ENCODE measurements around the gene CRB2. TPM values are rescaled to one million over a fixed set of nuclear protein-coding genes. Genes with fewer than 3 reads are reported as not detected.

The CRB2 gene
- total RNA-seq, 2 experiments from 2014 or later = not detected

- CTCF ChIA-PET = no interaction called here
- ATAC-seq (ENCODE audit: poor library complexity) (no peak), DNase-seq (no peak)
- Histone ChIP-seq H3K36me3 (ENCODE audit: insufficient read depth, low read length) (no peaks in the 10 kb centered on the region), H3K4me3 (ENCODE audit: low read length) (no peak overlapping the region), H3K9me3 (ENCODE audit: control insufficient read depth in 1 of 2, insufficient read depth in 1 of 2, low read length in 2 of 2) (no peaks in the 10 kb centered on the region), H3K27ac (ENCODE audit: low read depth in 1 of 2, low read length in 2 of 2) (no peak overlapping the region), H3K4me1 (ENCODE audit: insufficient read depth, low read length) (peaks cover 25% of the 10 kb centered on the region), H3K27me3 (ENCODE audit: control insufficient read depth in 1 of 2, insufficient read depth in 2 of 2, low read length in 2 of 2) (no peaks in the 10 kb centered on the region)
- no peak for TF ChIP-seq CTCF (IDR thresholded peaks at IDR 0.05)
- intact Hi-C loops (cut with DNase I, micrococcal nuclease) = no loop called here
- Mint-ChIP-seq H3K4me3 (no peak overlapping the region), H3K27ac (no peak overlapping the region), H3K36me3 (ENCODE audit: low read depth) (no peaks in the 10 kb centered on the region), H3K27me3 (no peaks in the 10 kb centered on the region), H3K9me3 (no peaks in the 10 kb centered on the region), H3K4me1 (ENCODE audit: low read depth) (peaks cover 32% of the 10 kb centered on the region)
- POLR2A ChIA-PET = no interaction called here
Observed at GRCh38 chr9:123343443-123344191, 12.4 kb upstream of the CRB2 start.

- ATAC-seq (ENCODE audit: poor library complexity) (no peak), DNase-seq (no peak)
- Histone ChIP-seq H3K27ac (ENCODE audit: low read depth in 1 of 2, low read length in 2 of 2) (no peak overlapping the region), H3K9me3 (ENCODE audit: control insufficient read depth in 1 of 2, insufficient read depth in 1 of 2, low read length in 2 of 2) (no peaks in the 10 kb centered on the region), H3K36me3 (ENCODE audit: insufficient read depth, low read length) (no peaks in the 10 kb centered on the region), H3K4me3 (ENCODE audit: low read length) (no peak overlapping the region), H3K27me3 (ENCODE audit: control insufficient read depth in 1 of 2, insufficient read depth in 2 of 2, low read length in 2 of 2) (no peaks in the 10 kb centered on the region), H3K4me1 (ENCODE audit: insufficient read depth, low read length) (peaks cover 18% of the 10 kb centered on the region)
- ChIA-PET POLR2A (no interaction called here), CTCF (no interaction called here)
- Mint-ChIP-seq H3K4me3 (no peak overlapping the region), H3K36me3 (ENCODE audit: low read depth) (no peaks in the 10 kb centered on the region), H3K4me1 (ENCODE audit: low read depth) (peaks cover 25% of the 10 kb centered on the region), H3K27ac (no peak overlapping the region), H3K27me3 (no peaks in the 10 kb centered on the region), H3K9me3 (no peaks in the 10 kb centered on the region)
- intact Hi-C loops (cut with DNase I, micrococcal nuclease) = no loop called here
- no peak for TF ChIP-seq CTCF (IDR thresholded peaks at IDR 0.05)
Observed at GRCh38 chr9:123344192-123344949, 11.6 kb upstream of the CRB2 start.

GRCh38 chr9:123345567-123345955 lies 10.4 kb upstream of the CRB2 start:
- ChIA-PET POLR2A (no interaction called here), CTCF (interaction anchor here (0.7 kb wide), 1 partner anchor 27 kb away, joined by 4 read pairs; no protein-coding TSS in a partner anchor)
- no peaks in the 10 kb centered on the region for H3K9me3 ChIP-seq (ENCODE audit: control insufficient read depth in 1 of 2, insufficient read depth in 1 of 2, low read length in 2 of 2)
- intact Hi-C loops (cut with DNase I, micrococcal nuclease) = no loop called here
- no peak for DNase-seq
- H3K4me3 ChIP-seq (ENCODE audit: low read length) = no peak overlapping the region
- H3K27ac ChIP-seq (ENCODE audit: low read depth in 1 of 2, low read length in 2 of 2) = no peak overlapping the region
- H3K4me1 ChIP-seq (ENCODE audit: insufficient read depth, low read length) = peaks cover 13% of the 10 kb centered on the region
- no peaks in the 10 kb centered on the region for H3K27me3 Mint-ChIP-seq
- no peaks in the 10 kb centered on the region for H3K9me3 Mint-ChIP-seq
- peaks cover 13% of the 10 kb centered on the region for H3K4me1 Mint-ChIP-seq (ENCODE audit: low read depth)
- no peak for ATAC-seq (ENCODE audit: poor library complexity)
- H3K27me3 ChIP-seq (ENCODE audit: control insufficient read depth in 1 of 2, insufficient read depth in 2 of 2, low read length in 2 of 2) = no peaks in the 10 kb centered on the region
- H3K4me3 Mint-ChIP-seq = no peak overlapping the region
- H3K36me3 ChIP-seq (ENCODE audit: insufficient read depth, low read length) = no peaks in the 10 kb centered on the region
- no peak overlapping the region for H3K27ac Mint-ChIP-seq
- no peak for TF ChIP-seq CTCF (IDR thresholded peaks at IDR 0.05)
- H3K36me3 Mint-ChIP-seq (ENCODE audit: low read depth) = no peaks in the 10 kb centered on the region
